ENCODE results near the gene MC2R.

Gene MC2R

DNA sequence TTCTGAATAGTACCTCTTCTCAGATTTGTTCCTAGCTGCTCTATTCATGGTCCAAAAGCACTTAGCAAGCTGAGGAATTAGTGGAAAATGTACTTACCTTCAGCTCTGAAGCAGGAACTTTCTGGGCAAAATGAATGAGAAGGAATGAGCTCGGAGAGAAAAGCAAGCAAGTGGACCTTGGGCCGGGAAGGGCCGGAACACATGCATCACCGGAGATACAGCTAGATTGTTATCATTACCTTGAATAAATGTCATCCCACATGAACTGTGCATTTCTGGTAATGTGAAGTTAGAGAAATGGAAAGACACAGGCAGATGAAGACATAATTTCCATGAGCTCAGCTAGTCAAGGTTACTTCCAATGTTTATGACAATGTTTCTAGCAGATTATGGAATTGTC lies at the start of gene MC2R:
MC2R (minus strand) TSS at position 146 of the 400 bp plus-strand sequence. CDS start 30,018 bp downstream, outside the sequence.
- no peak for DNase-seq

DNA sequence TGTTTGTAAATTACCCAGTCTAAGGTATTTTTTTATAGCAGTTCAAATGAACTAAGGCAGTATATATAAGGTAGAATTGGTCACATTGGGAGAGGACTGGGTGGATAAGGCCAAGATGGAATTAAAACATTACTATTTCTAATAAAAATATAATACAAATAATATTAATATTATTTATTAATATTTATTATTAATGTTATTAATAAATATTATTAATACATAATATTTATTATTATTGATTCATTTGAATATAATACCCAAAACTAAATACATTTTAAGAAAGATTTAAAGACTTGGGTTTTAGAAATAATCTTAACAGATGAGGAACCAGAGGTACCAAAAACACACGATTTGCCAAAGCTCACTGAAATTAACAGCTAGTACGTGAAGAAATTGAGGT lies 30.5 kb upstream of the MC2R start:
- DNase-seq = no peak

DNA sequence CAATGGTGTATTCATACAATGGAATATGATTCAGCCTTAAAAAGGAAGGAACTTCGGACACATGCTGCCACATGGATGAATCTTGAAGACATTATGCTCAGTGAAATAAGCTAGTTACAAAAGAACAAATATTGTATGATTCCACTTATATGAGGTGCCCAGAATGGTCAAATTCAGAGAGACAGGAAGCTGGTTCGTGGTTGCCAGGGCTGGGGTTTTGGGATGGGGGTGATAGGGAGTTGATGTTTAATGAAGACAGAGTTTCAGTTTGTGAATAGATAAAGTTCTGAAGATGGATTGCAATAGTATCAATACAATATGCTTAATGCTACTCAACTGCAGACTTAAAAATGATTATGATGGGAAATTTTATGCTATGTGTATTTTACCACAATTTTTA lies 28.0 kb upstream of the MC2R start:
- DNase-seq = no peak

DNA sequence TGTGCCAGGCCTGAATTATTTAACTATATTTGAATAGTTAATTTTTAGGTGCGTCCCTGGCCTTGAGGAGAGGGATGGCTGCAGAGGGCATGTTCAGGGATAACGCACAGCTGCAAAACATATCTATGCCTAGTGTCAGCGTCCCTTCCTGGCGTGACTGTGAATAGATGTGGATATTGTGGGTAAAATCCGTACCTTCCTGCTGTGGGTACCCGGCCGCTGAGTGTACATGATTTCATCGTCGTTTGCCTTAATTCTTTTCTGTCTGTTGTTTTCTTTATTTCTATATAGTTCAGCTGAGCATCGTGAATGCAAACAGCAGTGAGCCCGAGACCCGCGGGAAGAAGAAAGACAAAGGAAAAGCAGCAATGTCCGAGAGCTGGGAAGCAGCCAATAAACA lies 25.0 kb upstream of the MC2R start:
- no peak for DNase-seq

DNA sequence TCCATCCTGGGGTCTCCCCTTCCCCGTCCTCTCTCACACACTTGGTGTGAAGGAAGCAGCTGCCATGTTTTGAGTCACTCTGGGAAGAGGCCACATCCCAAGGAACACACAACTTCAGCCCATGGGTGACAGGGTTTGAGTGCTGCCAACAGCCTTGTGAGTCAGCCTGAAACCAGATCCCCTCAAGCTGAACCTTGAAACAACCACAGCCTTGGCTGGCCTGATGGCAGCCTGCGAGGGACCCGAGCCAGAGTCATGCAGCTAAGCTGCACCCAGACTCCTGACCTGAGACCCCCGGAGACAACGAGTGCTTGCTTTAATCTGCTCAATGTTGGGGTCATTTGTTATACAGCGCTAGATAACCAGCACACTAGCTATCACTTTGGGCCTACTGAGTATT lies 19.3 kb upstream of the MC2R start:
- DNase-seq = no peak

DNA sequence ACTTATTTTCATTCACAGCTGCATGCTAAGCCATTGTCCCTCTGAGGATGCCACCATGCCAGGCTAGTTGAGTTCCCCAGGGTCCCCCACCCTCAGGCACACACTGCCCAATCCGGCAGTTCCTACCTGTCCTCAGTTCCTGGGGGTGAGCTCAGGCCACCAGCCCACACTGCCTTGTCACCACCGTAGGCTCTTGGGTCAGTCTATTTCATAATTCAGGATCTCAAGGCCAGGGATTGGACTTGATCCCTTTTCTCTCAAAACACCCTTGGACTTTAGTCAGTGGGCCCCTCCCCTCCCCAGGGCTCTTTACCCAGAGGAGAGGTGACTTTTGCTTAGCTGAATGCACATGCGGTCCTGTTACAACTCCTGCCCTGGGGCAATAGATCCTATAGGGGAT lies 18.7 kb upstream of the MC2R start:
- no peak for DNase-seq

DNA sequence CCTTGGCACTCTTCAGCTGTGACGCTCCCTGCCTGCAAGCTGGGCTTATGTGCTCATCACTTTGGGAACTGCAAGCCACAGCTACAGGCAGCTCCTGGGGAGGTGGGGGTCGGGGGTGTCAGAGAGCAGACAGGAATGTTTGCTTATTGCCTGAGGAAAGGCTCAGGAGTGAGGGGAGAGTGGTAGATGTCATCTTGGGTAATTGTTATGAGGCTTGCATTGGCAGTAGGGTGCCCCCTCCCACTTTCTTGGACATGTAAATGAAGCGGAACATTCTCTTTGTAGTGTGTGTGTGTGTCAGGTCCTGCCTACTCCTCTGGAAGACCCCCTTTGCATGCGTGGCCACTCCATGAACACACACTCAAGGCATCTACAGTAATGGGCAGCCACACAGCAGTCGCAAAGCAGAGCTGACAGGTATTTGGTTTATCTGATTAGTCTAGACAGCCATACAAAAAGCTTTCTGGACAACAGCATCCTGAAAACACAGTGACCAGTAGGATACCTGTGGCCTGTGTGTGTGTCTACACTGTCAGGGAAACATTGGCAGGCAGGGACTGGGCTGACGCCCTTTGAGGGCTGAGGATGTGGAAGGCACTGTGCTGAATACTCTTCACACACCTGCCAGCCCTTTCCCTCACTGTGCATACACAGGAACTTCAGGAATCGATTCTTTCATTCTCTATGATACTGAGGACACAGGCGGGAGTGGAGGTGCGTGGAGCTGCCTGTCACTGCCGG lies 17.1 kb upstream of the MC2R start:
- no peak for DNase-seq

DNA sequence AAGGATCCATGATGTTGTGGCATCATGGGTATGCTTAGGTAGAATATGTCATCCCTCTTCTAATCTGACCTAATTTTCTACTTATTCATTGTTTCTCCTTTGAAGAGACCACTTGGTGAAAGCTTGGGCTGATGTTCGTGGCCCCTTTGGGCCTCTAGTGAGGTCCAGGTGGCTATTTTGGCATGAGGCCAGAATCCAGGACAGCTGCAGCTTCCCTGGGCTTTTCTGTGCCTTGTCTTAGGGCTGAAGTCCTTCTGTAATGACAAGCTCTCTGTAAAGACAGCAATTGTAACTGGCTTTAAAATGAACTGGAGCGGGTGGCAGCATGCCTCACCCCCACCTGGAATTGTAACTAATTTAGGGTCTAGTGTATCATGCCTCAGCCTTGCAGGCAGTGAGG lies 15.6 kb upstream of the MC2R start:
- no peak for DNase-seq

DNA sequence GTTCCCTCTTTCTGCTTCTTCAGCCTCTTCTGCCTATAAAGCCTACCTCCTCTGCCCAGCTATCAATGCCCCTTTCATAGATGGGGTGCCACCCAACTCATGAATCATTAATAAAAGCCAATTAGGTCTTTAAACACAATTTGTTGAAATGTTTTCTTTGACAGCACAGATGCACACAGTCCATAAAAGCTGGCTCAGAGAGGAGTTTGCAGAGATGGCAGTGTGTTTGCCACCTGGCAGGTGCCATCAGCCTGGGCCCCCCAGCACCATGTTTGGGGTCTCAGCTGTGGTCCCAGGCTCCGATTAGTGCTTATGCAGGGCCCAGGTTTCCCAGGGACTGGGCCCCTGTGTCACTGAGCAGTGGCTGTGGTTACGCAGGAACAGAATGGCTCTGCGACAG lies 7.9 kb upstream of the MC2R start:
- DNase-seq = no peak

DNA sequence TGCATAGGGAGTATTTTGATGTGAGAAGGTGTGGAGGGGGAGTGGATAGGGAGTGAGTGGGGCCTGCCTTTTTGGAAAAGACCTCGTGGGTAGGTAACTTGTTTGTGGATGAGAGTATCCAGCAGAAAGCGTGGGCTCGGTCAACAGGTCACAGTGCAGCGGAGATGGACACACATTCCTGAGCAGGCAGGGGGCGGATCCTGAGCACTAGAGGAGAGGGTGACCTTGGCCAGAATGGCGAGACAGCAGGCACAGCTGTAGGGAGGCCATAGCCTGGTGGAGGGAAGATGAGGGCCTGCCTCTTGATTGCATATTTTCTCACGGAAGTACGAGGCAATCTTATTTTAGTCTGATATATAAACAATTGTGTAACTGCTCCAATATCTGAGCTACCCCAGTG lies 3.6 kb upstream of the MC2R start:
- no peak for DNase-seq

DNA sequence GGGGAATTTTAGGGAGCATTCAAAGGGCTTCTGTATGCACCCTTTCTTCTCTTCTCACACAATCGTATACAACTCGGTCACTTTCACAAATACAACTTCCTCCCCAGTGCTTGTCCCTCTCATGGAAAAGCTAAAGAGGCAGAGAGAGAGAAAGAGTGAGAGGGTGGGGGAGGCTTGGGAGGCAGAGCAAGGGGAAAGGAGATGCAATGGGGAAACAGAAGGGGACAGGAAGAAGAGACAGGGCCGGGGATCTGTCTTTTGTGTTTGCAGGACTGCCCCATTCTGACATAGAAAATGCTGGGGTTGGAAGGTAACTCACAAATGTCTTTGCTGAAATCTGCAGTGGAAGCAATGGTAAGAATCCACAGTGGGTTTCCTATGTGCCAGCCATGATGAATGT lies 2.1 kb upstream of the MC2R start:
- DNase-seq = no peak

DNA sequence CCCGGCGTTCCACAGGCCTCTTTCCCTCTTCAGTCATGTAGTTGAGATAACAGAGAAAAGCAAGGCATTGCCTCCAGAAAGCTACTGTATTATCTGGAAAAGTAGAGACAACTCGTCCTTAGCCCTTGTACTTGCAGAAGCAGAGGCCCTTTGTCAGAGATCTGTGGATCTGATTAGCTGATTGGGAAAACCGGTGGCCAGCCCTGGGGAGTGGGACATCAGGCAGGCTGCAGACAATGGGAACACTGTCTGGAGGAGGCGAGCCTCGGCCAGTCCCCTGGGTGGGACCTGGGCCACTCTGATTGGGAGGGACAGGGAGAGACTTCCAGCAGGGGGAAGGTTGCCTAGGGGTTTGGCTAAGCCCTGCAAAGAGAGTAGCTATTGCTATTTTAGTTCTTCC lies 1.2 kb upstream of the MC2R start:
- DNase-seq = no peak

DNA sequence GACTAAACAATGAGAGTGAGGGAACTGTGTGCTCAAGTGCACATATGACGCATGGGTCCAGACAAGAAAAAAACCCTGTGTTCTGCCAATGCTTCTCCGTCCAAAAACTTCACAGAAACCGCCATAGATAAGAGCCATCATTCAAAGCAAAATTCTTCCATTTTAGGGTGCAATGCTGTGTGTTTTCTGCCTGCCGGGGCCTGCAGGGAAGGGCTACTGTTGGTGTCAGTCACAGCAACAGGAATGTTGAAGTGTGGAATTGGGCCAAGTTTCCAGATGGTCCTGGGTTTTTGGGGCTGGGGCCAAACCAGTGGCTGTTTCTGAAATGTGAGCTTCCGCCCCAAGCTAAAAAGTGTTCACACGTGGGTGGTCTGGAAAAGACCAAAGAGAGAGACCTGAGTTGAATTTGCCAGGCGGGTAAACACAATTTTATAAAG lies 677 bp upstream of the MC2R start:
- no peak for DNase-seq

DNA sequence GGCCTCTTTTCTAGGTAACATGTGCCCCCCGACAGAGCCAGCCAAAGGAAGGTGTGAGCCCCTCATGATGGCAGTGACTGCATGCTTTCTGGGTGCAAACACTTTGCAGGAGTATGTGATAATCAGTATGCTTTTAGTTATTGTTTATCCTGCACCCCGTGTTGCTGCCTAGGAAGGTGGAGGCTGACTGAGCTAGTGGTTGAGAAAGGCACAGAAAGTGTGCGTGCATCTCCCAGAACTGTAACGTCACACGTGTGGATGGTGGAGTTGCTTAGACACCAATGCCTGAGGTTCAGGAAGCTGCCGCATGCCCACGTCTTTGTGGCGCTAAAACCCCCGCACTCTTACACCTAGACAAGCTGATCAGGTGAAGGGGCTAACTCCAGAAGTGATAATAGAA lies 580 bp downstream of the MC2R start:
- DNase-seq = no peak

DNA sequence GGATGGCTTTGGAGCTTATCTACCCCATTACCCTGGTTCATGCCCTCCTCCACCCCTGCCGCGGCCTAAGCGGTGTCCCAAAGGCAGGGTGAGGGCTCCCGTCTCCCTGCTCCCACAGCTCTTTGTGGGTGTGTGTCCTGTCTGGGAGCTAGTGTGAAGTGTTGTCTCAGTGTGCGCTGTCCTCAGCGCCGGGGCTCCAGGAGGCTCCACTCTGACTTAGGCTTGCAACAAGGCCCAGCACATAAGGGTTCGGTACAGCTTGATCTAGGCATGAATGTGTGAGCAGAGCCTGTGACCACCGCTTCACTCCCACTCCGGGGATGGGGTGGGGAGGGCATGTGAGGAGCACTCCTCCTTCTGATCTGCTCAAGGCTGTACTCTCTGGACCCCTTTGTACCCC lies 1.2 kb downstream of the MC2R start:
- DNase-seq = no peak

DNA sequence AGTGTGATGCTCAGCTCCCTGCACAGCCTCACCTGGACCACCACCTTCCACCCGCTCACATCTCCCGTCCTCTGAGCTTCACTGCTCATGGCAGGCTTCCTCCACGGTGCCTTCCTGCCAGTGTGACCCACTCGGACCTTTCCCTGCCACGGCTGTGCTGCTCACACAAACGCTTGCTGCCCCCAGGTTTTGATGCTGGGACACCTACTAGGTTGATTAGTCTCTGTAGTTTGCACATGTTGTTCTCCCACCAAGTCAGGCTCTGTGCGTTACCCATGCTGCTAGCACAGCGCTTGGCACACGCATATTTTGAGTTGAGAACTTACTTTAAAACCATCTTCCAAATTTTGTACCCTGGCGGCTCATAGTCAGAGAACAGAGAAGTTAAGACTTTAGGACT lies 2.1 kb downstream of the MC2R start:
- no peak for DNase-seq

DNA sequence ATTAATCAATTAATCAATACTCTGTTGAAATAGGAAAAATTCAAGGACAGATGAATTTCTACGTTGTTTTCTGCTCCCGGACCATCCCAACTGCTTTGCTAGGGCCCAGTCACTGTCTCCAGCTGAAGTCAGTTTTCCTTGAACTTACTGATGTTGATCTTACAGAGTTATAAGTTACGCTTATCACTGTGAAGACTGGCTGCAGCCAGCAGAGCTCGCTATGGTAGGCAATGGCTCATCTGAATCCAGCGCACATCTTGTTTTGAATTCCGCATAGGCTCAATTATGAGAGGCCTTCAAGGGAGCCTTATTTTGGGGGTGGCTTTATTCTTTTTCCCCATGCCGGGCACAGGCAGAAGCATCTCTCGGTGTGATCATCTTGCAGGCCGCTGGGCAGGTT lies 2.7 kb downstream of the MC2R start:
- DNase-seq = no peak

DNA sequence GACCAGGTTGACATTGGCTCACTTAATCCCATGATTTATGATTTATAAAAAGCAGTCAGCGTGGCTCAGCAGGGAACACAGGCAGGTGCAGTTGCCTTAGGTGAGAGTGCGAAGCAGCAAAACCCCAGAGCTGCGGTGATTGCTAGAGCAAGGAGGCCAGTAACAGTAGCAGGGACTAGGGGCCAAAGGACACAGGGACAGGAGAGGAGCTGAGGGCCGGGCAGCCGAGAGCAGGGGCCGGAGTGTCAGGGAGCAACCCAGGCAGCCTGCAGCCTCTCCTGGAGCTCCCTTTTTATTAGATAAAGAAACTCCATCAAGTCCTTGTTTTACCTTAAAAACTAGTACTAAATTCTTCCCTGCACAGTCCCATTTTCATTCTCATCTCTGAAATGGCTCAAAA lies 4.3 kb downstream of the MC2R start:
- DNase-seq = no peak

DNA sequence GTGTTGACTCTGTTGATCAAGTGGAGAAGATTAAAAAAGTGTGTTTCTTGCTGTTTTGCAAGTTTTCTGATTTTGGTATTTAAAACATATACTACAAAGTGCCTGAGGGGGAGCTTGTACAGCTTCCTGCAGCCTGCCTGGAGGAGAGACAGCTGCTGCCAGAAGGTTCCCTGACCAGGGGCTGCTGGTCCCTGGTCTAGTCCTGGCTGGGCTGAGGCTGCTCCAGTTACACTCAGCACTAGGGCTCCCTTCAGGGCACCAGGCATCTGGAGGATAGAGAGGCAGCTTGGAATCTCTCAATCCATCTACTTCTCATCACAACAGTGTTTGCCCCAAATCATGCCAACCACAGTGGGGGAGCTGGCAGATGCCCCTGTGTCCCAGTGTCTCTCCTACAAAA lies 4.8 kb downstream of the MC2R start:
- no peak for DNase-seq

DNA sequence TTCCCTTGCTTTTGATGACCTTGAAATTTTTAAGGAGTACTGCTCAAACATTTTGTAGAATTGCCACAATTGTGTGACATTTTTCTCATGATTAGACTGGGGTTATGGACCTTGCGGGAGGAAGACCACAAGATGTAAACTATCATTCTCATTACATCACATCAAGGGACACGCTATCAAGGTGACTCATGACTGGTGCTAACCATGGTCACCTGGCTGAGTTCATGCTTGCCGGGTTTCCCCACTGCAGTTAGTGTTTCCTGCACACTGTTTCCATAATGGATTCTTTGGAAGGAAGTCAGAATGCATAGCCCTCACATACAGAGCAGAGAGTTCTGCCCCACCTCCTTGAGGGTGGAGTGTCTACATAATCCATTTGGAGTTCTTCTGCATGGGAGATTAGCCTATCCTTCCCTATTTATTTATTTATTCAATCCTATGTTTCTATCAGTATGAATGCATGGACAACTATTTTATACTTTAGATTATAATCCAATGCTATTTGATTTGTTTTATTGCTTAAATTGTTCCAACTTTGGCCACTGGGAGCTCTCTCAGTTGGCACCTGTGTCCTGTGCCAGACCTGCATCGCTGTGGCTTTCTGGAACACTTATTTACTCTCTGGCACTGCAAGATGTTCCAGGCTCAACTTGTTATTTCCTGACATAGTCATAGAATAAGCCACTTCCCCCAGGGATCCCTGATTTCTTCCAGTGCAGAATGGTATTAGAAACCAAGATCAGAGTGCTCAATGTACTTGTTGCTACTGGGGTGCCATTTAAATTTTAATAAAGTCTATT lies 6.0 kb downstream of the MC2R start:
- no peak for DNase-seq

DNA sequence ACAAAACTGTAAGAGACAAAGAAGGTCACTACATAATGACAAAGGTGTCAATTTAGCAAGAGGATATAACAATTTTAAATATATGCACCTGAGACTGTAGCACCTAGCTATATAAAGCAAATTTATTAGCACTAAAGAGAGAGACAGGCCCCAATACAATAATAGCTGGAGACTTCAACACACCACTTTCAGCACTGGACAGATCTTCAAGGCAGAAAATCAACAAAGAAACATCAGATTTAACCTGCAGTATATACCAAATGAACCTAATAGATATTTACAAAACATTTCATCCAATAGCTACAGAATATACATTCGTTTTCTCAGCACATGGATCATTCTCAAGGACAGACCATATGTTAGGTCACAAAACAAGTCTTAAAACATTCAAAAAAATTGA lies 14.7 kb downstream of the MC2R start:
- no peak for DNase-seq

DNA sequence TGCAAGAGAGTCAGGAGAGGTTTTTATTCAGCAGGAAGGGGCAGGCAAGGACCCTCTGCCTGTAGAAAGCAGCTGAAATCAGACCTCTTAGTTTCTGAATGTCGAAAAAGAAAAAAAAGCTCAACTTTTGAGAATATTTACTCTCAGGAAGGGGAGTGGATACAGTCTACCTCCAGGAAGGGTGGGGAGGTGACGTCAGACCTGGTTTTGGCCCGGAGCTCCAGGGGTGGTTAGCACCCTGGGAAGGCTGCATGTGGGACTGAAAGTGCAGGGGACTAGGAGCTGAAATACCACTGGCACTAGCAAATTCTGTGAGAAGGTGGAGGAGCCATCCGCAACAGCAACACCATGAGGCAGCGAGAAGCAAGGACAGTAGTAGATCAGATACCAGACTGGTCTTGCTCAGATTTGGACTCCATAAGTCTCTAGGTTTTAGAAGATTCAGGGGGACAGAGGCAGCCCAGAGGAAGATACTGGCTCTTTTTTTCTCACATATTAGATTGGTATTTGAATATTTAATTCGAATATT lies 19.8 kb downstream of the MC2R start:
- DNase-seq = no peak

DNA sequence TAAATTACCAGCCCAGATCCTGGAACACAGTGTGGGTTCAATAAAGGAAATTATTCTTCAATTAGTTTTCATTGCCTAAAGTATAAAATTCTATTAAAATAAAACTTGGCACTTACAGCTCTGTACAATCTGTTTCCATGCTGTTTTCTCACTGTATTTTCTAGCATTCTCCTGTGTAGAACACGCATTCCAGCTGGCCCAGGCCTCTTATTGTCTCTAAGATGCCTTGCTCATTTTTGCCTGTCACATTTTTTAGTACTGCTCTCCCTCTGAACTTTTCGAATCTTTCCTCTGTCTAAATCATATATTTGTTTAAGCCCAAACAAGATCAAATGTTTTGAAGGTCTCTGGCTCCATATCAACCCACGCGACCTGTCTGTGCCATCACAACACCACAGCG lies 20.8 kb downstream of the MC2R start:
- no peak for DNase-seq

DNA sequence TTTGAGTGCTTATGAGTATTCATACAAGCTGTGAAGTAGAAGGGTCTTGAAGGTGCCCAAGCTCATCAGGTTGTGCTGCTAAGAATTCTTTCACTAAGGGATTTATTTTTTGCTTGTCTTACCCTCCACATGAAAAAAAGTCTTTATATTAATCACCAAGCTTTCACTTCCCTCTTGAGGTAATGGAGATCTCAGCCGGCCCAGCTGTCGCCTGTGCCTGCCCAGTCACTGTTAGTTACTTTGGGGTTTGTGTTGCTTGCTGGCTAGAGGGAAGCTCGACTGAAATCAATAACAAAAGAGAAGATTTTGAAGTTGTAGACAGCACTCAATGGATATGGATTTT lies 21.9 kb downstream of the MC2R start:
- DNase-seq = no peak

DNA sequence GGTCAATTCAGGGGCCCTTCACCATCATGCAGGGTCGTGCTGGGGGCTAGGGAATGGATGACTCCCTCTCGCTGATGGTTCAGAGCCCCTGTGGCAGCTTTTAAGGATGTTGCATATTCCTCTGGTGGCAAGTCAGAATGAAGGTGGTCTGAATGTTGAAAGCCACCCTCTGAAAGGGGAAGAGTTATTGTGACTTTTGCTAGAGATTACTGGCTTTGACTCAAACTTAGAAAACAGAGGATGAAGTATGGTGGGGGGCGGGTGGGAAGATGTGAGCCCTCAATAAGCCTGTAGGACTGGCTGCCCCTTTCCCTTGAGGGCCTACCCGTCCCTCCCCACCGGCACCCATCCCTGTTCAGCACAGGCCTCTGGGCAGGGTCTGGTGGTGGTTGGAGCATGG lies 23.2 kb downstream of the MC2R start:
- no peak for DNase-seq

Data from inflammatory macrophage treated with lipopolysaccharide for 1 hour (primary cell).